ACC112 (cell line): ENCODE data around the gene BEST2.
"Not testable (repeated sequence)": the region's sequence is repeated elsewhere in the genome, so short reads cannot be mapped to it uniquely, and the experiment has no call there.

Source experiments
- H2AFZ ChIP-seq: fragments of 200-600 bp; sonication (generic); one replicate; pipeline ENCODE4 v1.6.0; 2017; ENCODE audit warnings: antibody characterized with exemption, low read length; ENCODE audit not compliant: unreplicated experiment
- H3K27ac ChIP-seq: fragments of 200-600 bp; sonication (generic); 2 replicates; pipeline ENCODE4 v1.5.1; 2014; ENCODE audit warnings: low read depth, mild to moderate bottlenecking, antibody characterized with exemption, low read length, moderate library complexity
- H3K27me3 ChIP-seq: fragments of 200-600 bp; sonication (generic); 2 replicates; pipeline ENCODE4 v1.6.1; 2014; ENCODE audit warnings: mild to moderate bottlenecking, antibody characterized with exemption, low read length, moderate library complexity, mixed read lengths; ENCODE audit not compliant: insufficient read depth
- H3K36me3 ChIP-seq: fragments of 200-600 bp; sonication (generic); 2 replicates; pipeline ENCODE4 v1.6.1; 2016; ENCODE audit warnings: mild to moderate bottlenecking, antibody characterized with exemption, low read length, moderate library complexity, mixed read lengths; ENCODE audit not compliant: insufficient read depth
- H3K4me1 ChIP-seq: fragments of 200-600 bp; sonication (generic); one replicate; pipeline ENCODE4 v1.6.1; 2016; ENCODE audit warnings: low read length, mixed read lengths; ENCODE audit not compliant: insufficient read depth, unreplicated experiment, control insufficient read depth
- H3K4me3 ChIP-seq: fragments of 200-600 bp; sonication (generic); 2 replicates; pipeline ENCODE4 v1.5.1; 2014; ENCODE audit warnings: mild to moderate bottlenecking, low read depth, low read length
- H3K79me2 ChIP-seq: fragments of 200-600 bp; sonication (generic); one replicate; pipeline ENCODE4 v1.6.0; 2016; ENCODE audit warnings: low read length; ENCODE audit not compliant: control insufficient read depth, unreplicated experiment, insufficient read depth

Gene BEST2

DNA sequence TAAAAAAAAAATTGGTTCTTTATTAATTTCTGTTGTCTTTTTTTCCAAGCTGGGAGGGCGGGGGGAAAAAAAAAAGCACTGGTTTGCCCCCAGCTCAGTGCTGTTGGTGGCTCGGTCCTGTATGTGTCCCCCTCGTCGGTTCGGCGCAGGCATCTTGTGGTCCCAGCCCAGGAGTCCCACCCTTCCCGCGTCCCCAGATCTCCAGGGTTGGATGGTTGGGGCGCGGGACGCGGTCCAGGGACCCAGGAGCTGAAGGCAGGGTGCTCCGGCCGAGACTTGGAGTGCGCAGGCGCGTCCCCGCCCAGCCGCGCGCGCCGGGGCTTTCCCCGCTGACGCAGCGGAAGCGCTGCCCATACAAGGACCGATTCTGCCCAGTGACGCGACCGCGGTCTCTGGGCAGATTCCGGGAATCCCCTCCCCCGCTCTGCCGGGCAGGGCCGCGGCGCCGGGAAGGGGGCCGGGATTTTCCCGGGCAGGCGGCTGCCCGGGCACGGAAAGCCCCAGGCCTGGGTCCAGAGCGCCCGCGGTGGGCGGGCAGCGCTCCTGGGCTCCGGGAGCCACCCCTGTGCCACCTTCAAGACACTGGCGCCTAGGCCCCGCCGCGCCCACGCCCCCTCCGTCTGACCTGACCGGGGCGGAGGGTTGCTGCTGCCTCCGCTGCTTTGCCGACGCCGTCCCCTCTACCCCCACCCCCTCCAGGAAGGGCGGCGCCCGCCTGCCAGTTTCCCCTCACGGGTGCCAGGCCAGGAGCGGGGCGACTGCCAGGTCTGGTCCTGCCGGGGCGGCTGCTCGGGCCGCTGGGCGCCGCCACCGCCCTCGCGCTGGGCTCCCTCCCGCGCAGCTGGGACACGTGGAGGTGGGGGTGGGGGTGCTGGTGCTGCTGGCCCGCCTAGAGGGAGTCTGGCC is 42.0 kb downstream of the BEST2 start:
- H3K79me2 ChIP-seq, result peaks cover 20% of the 10 kb centered on the region
- H3K36me3 ChIP-seq, result no peaks in the 10 kb centered on the region
- peaks cover 17% of the 10 kb centered on the region for H3K4me1 ChIP-seq
- peak overlapping the region; percentile 100 for H3K27ac ChIP-seq
- peak overlapping the region; percentile 93 for H3K4me3 ChIP-seq
- no peak overlapping the region for H2AFZ ChIP-seq
- no peaks in the 10 kb centered on the region for H3K27me3 ChIP-seq

DNA sequence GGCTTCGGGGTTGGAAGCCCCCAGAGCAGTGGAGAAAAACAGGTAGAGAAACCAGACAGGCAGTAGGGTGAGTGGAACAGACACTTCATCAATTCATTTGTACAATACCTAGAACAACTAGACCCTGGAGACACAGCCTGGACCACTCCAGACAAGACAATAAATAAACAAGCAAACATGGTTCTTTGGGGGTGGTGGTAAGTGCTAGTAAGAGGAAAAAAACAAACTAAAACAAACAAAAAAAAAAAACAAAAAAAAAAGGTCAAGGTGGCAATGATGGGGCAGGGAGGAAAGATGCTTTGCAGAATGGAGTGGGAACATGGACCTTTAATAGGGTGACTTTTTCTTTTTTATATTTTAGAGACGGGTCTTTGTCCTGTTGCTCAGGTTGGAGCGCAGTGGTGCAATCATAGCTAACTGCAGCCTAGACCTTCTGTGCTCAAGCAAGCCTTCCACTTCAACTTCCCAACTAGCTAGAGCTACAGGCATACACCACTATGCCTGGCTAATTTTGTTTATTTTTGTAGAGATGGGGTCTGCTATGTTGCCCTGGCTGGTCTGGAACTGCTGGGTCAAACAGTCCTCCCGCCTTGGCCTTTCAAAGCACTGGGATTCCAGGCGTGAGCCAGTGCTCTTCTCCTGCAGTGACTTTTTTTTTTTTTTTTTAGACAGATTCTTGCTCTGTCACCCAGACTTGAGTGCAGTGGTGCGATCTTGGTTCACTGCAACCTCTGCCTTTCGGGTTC is 42.8 kb downstream of the BEST2 start:
- no peaks in the 10 kb centered on the region for H3K36me3 ChIP-seq
- peak overlapping the region; percentile 100 for H3K27ac ChIP-seq
- H3K79me2 ChIP-seq, result peaks cover 20% of the 10 kb centered on the region
- H3K4me3 ChIP-seq, result peak overlapping the region; percentile 93
- H3K27me3 ChIP-seq, result no peaks in the 10 kb centered on the region
- peaks cover 9% of the 10 kb centered on the region for H3K4me1 ChIP-seq
- no peak overlapping the region for H2AFZ ChIP-seq

DNA sequence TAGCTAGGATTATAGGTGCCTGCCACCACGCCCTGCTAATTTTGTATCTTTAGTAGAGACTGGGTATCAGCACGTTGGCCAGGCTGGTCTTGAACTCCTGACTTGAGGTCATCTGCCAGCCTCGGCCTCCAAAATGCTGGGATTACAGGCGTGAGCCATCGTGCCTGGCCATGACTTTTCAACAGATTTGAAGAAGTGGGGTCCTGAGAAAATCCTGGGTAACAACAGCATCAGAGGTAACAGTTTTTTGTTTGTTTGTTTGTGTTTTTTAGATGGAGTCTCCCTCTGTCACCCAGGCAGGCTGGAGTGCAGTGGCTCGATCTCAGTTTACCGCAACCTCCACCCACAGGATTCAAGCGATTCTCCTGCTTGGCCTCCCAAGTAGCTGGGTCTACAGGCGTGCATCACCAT is 43.4 kb downstream of the BEST2 start:
- peaks cover 20% of the 10 kb centered on the region for H3K79me2 ChIP-seq
- H3K27ac ChIP-seq, result no peak overlapping the region
- peaks cover 8% of the 10 kb centered on the region for H3K4me1 ChIP-seq
- H3K27me3 ChIP-seq, result no peaks in the 10 kb centered on the region
- H3K36me3 ChIP-seq, result no peaks in the 10 kb centered on the region
- H3K4me3 ChIP-seq, result no peak overlapping the region
- H2AFZ ChIP-seq, result no peak overlapping the region

DNA sequence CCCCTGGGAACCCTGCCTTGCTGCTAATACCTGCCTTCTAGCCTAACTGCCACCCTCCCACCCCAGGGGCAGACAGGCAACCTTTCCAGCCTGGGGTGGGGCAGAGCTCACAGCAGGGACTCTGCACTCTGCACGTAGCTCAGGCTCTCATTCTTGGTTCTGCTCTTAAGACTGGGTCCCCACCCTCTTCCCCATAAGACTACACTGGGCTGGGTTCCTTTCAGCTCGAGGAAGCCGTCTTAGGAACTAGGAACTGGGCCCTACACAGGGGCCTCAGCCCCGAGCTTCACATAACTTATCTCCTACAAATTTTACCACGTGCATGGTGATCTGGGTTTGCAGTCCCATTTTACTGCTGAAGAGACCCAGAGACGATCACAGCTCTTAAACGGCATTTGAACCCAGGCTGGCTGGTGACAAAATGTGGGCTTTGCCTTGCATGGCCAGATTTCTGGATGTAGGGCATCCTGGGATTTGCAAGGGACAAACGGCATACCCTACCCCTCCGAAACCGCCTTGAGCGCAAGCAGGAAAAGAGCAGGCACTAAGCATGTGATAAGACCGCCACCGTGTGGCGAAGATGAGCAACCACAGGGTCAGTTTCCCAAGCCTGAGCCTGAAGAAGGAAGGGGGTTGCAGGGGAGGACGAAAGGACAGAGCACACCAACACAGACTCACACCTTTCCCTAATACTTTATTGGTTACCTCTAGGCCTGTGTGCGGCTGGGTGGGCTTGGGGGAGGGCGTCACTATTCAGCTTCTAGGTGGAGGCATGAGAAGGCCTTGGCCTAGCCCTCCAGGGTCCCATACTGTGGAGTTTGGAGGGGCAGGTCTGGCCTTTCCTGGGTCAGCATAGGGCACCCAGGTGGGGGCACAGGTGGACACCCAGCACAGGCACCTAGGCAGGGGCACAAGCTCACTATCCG is 44.8 kb downstream of the BEST2 start:
- H2AFZ ChIP-seq, result no peak overlapping the region
- H3K4me3 ChIP-seq, result no peak overlapping the region
- peaks cover 30% of the 10 kb centered on the region for H3K79me2 ChIP-seq
- no peaks in the 10 kb centered on the region for H3K36me3 ChIP-seq
- H3K27me3 ChIP-seq, result no peaks in the 10 kb centered on the region
- peaks cover 5% of the 10 kb centered on the region for H3K4me1 ChIP-seq
- no peak overlapping the region for H3K27ac ChIP-seq

DNA sequence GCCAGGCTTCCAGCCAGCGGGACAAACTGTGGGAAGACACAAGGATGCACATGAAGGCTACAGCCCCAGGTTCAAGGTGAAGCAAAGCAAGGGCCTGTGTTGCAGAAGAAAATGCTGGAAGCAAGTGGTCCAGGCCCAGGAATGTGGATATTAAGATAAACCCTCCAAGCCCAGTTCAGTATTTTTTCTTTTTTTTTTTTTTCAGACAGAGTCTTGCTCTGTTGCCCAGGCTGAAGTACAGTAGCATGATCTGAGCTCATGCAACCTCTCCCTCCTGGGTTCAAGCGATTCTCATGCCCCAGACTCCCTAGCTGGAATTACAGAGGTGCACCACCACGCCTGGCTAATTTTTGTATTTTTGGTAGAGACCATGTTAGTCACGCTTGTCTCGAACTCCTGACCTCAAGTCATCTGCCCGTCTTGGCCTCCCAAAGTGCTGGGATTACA is 45.6 kb downstream of the BEST2 start:
- Histone ChIP-seq H3K36me3 (no peaks in the 10 kb centered on the region), H3K4me1 (peaks cover 5% of the 10 kb centered on the region), H3K27me3 (no peaks in the 10 kb centered on the region), H2AFZ (no peak overlapping the region), H3K4me3 (no peak overlapping the region), H3K79me2 (peaks cover 25% of the 10 kb centered on the region), H3K27ac (no peak overlapping the region)

DNA sequence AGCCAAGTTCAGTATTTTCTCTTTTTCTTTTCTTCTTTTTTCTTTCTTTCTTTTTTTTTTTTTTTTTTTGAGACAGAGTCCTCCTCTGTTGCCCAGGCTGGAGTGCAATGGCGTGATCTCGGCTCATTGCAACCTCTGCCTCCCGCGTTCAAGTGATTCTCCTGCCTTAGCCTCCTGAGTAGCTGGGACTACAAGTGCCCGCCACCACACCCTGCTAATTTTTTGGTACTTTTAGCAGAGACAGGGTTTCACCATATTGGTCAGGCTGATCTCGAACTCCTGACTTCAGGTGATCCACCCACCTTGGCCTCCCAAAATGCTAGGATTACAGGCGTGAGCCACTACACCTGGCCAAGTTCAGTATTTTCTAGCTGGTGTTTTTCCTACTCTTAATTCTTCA is 46.0 kb downstream of the BEST2 start:
- H3K27ac ChIP-seq, H3K4me1 ChIP-seq, H2AFZ ChIP-seq, H3K27me3 ChIP-seq, H3K4me3 ChIP-seq, H3K36me3 ChIP-seq: not testable (repeated sequence)
- peaks cover 20% of the 10 kb centered on the region for H3K79me2 ChIP-seq

DNA sequence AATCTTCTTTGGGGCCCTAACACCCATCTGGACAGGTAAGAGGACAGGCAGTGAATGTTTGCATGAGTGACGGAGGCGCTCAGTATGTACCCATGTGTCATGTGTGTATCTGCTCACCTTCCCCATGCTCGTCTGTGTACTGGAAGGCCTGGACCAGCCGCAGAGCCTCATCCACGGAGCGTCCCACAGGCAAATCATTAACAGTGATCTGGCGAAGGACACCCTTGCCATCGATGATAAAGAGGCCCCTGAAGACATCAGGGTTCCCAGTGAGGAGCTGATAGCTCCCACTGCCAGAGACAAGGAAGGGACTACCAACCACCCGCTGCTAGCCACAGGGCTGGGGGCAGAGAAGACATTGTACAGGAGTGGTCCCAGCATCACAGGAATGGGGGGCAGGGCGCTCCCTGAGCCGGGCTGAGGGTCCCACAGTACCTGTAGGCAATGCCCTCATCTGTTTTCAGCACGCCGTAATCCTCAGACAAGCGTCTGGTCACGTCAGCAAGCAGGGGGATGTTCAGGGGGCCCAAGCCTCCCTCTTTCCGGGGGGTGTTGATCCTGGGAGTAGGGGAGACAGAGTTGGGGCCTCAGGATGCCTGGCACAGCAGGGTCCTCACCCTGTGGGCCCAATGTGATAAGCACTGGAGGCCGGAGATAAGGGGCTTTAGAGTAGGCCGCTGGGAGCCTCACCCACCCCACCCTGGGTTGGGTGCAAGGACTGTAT is 48.3 kb downstream of the BEST2 start:
- H3K27ac ChIP-seq, result no peak overlapping the region
- H3K27me3 ChIP-seq, result no peaks in the 10 kb centered on the region
- H3K36me3 ChIP-seq, result no peaks in the 10 kb centered on the region
- peaks cover 14% of the 10 kb centered on the region for H3K79me2 ChIP-seq
- peaks cover 5% of the 10 kb centered on the region for H3K4me1 ChIP-seq
- H2AFZ ChIP-seq, result no peak overlapping the region
- no peak overlapping the region; the same call in 1 of the 2 replicates for H3K4me3 ChIP-seq

DNA sequence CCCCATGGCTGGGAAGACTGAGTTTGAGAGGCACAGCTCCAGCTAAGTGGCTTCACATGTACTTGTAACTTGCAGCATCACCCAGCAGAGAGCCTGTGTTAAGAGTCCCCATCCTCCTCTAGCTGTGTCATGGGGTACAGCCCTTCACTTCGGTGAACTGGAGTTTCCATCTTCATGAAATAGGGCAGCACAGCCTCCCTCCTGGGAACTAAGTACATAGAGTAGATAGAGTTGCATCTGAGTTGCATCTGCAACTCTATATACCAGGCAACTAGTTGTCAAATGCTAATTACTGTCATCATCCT is 48.8 kb downstream of the BEST2 start:
- Histone ChIP-seq H3K79me2 (peaks cover 14% of the 10 kb centered on the region), H2AFZ (no peak overlapping the region), H3K4me3 (peak overlapping the region; percentile 98), H3K27me3 (no peaks in the 10 kb centered on the region), H3K27ac (no peak overlapping the region), H3K36me3 (no peaks in the 10 kb centered on the region), H3K4me1 (peaks cover 5% of the 10 kb centered on the region)

DNA sequence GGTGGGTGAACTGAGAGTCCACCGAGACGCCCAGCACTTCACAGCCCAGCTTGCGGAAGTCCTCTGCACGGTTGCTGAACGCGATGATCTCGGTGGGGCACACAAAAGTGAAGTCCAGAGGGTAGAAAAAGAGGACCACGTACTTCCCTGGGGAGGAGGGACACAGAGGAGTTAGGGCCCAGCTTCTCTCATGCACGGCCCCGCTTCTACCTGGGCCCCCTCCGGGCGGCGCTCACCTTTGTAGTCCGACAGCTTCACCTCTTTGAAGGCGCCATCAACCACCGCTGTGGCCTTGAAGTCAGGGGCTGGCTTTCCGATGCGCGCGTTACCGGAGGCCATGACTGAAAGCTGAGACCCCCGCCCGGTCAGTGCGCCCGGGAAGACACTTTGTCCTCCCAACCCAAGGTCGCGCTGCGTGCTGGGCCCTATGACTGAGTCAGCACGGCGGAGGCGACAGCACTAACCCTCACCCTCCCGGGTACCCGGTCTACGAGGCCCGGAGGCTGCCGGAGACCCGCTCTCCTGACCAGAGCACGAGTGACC is 49.4 kb downstream of the BEST2 start:
- Histone ChIP-seq H3K27me3 (no peaks in the 10 kb centered on the region), H3K79me2 (peaks cover 14% of the 10 kb centered on the region), H3K4me3 (peak overlapping the region; percentile 98), H2AFZ (peak overlapping the region; percentile 75), H3K36me3 (no peaks in the 10 kb centered on the region), H3K27ac (no peak overlapping the region), H3K4me1 (peaks cover 5% of the 10 kb centered on the region)
